ENCODE measurements around the gene LZTR1.

GRCh38 chr22:20967697-20968211, 14.3 kb upstream of the LZTR1 start:
- no peak for TF ChIP-seq CTCF (IDR thresholded peaks at IDR 0.05; ENCODE audit: extremely low read depth in 1 of 2, insufficient read depth in 1 of 2, low read depth in 1 of 2, low read length in 2 of 2)
- TF ChIP-seq POLR2AphosphoS5 (IDR thresholded peaks at IDR 0.05; ENCODE audit: insufficient read depth, low read depth, low read length) = no peak
- no peak for TF ChIP-seq EZH2 (IDR thresholded peaks at IDR 0.05; ENCODE audit: borderline replicate concordance, low read depth, low read length, severe bottlenecking)
- TF ChIP-seq POLR2A (IDR thresholded peaks at IDR 0.05; ENCODE audit: low read depth, low read length) = no peak
- TF ChIP-seq GATA2 (IDR thresholded peaks at IDR 0.05; ENCODE audit: insufficient read depth, insufficient read length, low read depth, low read length) = no peak
- no peak for TF ChIP-seq MYC (IDR thresholded peaks at IDR 0.05; ENCODE audit: low read depth, low read length)
- TF ChIP-seq MAX (IDR thresholded peaks at IDR 0.05; ENCODE audit: insufficient read depth, insufficient read length) = no peak
- TF ChIP-seq JUN (IDR thresholded peaks at IDR 0.05; ENCODE audit: borderline replicate concordance, insufficient read depth, insufficient read length, low read depth) = no peak

All from endothelial cell of umbilical vein (primary cell).